Stimulated activated CD4-positive, alpha-beta T cell treated with anti-CD3 and anti-CD28 coated beads, Interleukin-12 subunit alpha, Interleukin-12 subunit beta, amount 100 ng/mL, for 48 hours (primary cell): Measurements from ENCODE around the gene MCU.
"Not testable (repeated sequence)": the region's sequence is repeated elsewhere in the genome, so short reads cannot be mapped to it uniquely, and the experiment has no call there.

Experiments used
- DNase-seq, 3 donors: peaks; one replicate each; pipeline ENCODE4 v3.0.0-alpha.2; 2020; ENCODE audit warnings: low read depth in 2 of 3, low spot score in 1 of 3

The MCU gene, protein sequence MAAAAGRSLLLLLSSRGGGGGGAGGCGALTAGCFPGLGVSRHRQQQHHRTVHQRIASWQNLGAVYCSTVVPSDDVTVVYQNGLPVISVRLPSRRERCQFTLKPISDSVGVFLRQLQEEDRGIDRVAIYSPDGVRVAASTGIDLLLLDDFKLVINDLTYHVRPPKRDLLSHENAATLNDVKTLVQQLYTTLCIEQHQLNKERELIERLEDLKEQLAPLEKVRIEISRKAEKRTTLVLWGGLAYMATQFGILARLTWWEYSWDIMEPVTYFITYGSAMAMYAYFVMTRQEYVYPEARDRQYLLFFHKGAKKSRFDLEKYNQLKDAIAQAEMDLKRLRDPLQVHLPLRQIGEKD

GRCh38 chr10:72691863-72692743 lies at the start of gene MCU:
Gene MCU (plus strand): TSS chr10:72692143. CDS start chr10:72692152, 9 bp downstream.
- DNase-seq: peak; percentile 87 to 90 (median 90)

GRCh38 chr10:72642318-72642717 lies 49.6 kb upstream of the MCU start:
- DNase-seq: no peak

DNA sequence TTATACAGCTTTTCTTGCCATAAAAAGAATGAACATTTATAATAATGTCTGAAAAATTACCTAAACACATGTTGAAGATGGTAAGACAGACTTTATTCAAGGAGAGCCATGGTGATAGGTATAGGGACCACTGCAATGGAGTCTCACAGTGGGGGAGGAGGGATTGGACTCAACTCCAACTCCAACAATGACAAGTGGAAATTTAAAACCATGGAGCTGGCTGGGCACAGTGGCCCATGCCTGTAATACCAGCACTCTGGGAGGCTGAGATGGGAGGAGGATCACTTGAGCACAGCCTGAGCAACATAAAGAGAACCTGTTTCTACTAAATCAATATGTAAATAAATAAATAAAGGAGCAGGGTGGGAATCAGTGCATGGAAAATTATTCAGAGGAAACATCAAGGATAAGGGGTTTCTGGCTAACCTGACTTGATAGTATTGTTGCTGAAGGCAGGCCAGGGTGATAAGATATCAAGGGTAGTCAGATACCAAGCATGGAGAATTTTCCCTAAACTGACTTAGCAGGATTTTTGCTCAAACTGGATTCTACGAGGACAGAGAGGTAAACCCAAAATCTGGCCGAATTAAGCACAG lies 46.6 kb upstream of the MCU start:
- DNase-seq: no peak

- DNase-seq: not testable (repeated sequence)
Measured at GRCh38 chr10:72646971-72647370, 45.0 kb upstream of the MCU start.

DNA sequence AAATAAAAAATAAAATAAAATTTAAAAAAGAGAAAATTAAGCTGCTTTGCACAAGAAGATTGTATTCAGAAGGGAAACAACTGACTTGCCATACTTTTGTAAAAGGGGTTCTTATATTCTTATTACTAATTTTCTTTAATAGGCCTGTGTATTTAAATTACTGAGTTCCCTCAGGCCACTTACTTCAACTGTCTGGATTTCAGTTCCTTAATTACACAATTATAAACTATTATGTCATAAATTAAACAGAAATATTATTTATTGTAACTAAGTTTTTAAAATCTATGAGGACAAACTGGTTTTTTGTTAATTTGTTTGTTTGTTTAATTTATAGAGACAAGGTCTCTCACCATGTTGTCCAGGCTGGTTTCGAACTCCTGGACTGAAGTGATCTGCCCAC lies 43.6 kb upstream of the MCU start:
- no peak for DNase-seq

DNA sequence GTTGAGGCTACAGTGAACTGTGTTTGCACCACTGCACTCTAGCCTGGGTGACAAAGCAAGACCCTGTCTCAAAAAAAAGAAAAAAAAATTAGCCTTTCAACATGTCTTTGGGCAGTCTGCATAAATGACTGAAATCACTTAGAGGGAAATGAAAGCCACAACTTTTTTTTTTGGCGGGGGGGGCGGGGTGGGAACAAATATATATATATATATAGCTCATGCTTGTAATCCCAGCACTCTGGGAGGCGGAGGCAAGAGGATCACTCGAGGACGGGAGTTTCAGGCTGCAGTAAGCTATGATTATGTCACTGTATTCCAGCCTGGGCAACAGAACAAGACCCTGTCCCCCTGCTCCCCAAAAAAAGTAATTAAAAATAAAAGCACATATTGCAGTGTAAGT lies 42.7 kb upstream of the MCU start:
- DNase-seq: no peak

- no peak for DNase-seq
Measured at GRCh38 chr10:72653383-72654096, 38.4 kb upstream of the MCU start.

DNA sequence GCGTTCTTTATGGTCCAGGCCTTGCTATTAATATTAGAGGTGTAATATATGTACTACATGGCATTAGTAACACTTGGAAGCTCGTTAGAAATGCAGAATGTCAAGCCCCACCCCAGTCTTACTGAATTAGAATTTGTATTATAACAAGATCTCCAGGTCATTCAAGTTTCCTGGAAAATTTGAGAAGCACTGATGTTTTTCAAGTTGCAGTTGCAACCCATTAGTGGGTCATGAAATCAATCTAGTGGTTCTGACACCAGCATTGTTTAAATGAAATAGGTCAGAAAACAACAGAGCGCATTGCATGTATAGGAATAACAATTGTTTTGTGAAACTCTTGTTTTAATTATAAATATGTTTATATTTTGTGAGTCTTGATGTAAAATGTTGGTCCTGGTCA lies 37.2 kb upstream of the MCU start:
- DNase-seq: no peak

DNA sequence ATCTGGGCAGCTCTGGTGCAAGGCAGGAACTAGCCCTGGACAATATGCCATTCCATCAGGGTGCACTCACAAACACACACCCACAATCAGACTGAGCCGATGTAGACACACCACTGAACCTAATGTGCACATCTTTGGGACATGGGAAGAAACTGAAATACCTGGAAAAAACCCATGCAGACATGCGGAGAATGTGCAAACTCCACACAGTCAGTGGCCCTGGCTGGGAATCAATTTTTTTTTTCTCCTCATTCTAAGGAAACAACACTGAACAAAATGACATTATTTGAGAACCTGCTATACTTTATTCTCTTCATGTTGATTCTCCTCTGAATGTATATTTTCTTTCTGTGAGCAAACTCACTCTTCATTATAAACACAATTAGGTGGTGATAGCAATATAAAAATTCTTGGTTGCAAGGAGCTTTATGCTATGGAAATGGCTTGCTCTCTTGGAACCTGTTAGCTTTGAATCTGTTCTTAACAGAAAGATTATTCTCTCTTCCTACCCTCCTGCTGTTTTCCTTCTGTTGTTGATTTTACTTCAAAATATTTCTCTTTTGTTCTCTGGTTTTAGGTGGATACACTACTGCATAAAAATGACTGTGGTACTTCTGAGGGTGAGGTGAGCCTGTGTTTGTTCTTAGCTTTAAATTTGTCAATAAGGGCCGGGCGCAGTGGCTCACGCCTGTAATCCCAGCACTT lies 33.1 kb upstream of the MCU start:
- DNase-seq: no peak

DNA sequence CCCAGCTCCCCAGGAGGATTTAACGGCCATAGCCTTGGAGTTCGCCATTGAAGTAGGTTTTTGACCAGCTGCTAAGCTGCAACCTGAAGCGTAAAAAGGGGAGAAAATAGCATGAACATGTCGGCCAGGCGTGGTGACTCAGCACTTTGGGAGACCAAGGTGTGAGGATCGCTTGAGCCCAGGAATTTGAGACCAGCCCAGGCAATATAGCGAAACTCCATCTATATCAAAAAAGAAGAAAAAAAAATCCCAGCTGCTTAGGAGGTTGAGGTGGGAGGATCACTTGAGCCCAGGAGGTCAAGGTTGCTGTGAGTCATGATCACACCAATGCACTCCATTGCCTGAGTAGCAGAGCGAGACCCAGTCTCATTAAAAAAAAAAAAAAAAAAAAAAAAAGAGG lies 32.2 kb upstream of the MCU start:
- no peak for DNase-seq

DNA sequence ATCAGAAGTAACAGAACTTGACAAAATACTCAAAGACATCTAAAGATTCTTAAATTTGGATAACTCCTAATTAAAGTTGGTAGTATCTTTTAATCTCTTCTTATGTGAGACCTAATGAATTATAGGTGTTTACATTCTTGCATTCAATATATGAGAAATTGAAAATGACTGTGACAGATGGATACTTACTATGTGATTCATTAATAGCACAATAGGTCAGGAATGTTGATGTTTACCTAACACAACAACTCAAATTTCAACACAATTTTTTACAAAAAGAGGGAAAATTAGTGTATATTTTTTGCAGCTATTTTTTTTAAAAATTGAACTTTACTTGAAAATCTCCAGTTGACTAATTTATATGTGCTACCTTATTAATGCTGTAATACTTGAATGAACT lies 31.7 kb upstream of the MCU start:
- DNase-seq: no peak

DNA sequence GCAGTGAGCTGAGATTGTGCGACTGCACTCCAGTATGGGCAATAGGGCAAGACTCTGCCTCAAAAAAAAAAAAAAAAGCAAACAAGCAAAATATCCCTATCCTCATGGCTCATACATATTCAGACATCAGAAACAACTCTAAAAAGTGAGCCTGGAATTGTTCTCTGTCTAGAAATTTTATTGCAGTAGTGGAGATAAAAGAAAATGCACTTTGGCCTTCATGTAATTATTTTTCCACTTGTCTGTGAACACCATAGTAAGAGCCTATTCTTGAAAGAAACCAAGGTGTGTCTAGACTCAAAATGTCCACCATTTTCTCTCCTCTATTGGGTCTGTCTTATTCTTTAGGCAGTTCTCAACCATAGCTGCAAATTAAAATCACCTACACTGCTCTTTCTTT lies 30.5 kb upstream of the MCU start:
- DNase-seq: no peak

DNA sequence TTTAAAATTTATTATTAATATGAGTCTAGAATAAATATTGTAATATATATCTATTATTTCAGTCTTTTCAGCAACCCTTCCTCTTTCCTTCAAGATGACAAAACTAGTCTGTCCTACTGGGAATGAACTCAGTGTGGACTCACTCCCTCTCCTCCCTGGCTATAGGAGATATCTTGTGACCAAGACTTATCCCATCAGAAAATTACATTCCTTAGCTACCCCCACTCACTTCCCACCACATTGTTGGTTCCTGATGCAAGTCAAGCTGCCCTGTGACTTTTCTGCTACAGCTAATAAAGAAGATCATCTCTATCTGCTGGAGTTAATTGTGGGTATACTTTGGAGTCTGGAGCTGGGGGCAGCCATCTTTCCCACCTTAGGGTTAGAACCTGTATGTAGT lies 28.0 kb upstream of the MCU start:
- DNase-seq: no peak

- DNase-seq: no peak
Measured at GRCh38 chr10:72665925-72666324, 26.0 kb upstream of the MCU start.

GRCh38 chr10:72667207-72667864 lies 24.6 kb upstream of the MCU start:
- DNase-seq: no peak

DNA sequence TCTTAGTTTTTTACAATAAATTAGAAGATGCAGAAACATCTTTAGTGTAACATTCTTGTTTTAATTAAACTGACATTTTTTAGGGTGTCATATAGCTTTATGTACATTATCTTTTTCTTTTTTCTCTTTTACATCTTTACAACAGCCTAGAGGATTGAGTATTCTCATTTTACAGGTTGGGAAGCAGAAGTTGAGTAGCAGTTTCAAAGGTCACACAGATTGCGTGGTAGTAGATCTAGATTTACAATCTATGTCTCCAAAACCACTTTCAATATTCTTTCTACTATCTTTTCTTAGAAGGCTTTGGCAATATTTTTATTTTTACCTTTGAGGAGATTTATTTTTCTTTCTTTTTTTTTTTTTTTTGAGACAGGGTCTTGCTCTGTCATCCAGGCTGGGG lies 18.7 kb upstream of the MCU start:
- no peak for DNase-seq

GRCh38 chr10:72674174-72674573 lies 17.8 kb upstream of the MCU start:
- DNase-seq: not testable (repeated sequence)

DNA sequence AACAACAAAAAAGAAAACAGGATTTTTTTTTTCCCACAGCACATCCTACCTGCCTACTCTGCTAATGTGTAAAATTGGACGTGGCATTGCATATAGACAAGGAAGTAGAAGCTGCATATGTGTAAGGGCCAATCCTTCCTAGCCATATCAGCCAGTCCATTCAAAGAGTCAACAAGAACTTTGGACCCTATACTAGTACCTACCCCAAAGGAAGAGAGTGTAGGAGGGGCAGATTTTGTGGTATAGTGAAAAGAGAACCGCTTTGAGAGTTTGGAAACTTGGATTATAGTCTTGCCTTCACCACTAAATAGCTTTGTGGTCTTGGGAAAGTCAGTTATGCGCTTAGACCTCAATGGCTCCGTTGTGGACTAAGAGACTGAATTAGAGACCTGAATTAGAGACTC lies 12.1 kb upstream of the MCU start:
- no peak for DNase-seq

GRCh38 chr10:72682638-72683037 lies 9.3 kb upstream of the MCU start:
- DNase-seq: no peak

- DNase-seq: no peak
Measured at GRCh38 chr10:72685264-72685921, 6.5 kb upstream of the MCU start.
